H1 (cell line): ENCODE results near the gene LAP3. TPM values are rescaled to one million over a fixed set of nuclear protein-coding genes. Genes with fewer than 3 reads are reported as not detected.

ENCODE experiments used
- HDAC2 ChIP-seq, 2 experiments: fragments of 300-600 bp in 1 of 2; sonication (generic) in 1 of 2; IDR thresholded peaks; 2 replicates each; pipeline ENCODE4 v1.6.1; 2011 to 2012; ENCODE audit warnings: low read depth in 2 of 2, low read length in 2 of 2, mild to moderate bottlenecking in 2 of 2, moderate library complexity in 2 of 2, borderline replicate concordance in 1 of 2, inconsistent platforms in 1 of 2
- SIN3A ChIP-seq, 2 experiments: IDR thresholded peaks in 1 of 2; conservative IDR thresholded peaks in 1 of 2; 2 replicates each; pipeline ENCODE4 v1.6.1; 2011 to 2012; ENCODE audit warnings: low read length in 2 of 2, improper control_type of control experiment in 1 of 2, low read depth in 1 of 2, mild to moderate bottlenecking in 1 of 2
- SIRT6 ChIP-seq: IDR thresholded peaks from one replicate; pipeline ENCODE4 v1.7.1; 2012; ENCODE audit warnings: low read length, inconsistent platforms
- polyA plus RNA-seq, 7 experiments: library from polyadenylated mRNA; depleted of rRNA in 3 of 7; stranded (reverse) in 5 of 7; unstranded in 2 of 7; fragments of >200 nt in 5 of 7; fragments of 200-250 nt in 2 of 7; gene quantifications; 1 replicate in 5 of 7; 2 replicates in 1 of 7; 4 replicates in 1 of 7; pipeline versions ENCODE4 v1.2.1 to v1.2.3, GENCODE V29; 2011 to 2013; ENCODE audit warnings: missing spikeins in 2 of 7, mixed read lengths in 2 of 7
- total RNA-seq: library from RNA; stranded (reverse); fragmentation: NEBNext Ultra II Directional; extraction: Animal tissue kit (Norgen Biotek cat#: 25700); gene quantifications from 2 replicates; pipeline ENCODE4 v1.2.1, GENCODE V29; 2021

LAP3 gene
- total and polyA plus RNA-seq, 2 of the 8 experiments (the other 6 are each of a cell fraction or from before 2014, with no cell fraction given): 28.3 to 50.9 TPM

DNA sequence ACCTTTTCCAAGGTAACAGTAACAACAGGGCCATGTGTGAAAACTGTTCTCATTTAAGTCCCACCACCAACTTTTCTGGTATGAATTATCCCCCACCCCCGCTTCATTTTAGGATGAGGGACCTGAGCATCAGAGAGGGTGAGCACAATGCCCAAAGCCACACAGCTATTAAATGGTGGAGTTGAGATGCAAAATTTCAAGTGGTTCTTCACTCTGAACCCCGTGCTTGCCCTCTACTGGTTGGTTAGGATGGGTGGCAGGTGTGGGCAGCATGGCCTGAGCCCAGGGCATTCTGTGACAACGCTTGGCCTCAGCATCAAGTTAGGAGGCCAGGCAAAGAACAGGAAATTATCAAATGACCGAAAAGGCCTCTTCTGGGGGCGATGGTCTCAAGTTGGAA, 70.9 kb downstream of the LAP3 start (continued):
- TF ChIP-seq SIRT6 (no peak), HDAC2 (IDR thresholded peaks at IDR 0.05; ENCODE audit: borderline replicate concordance in 1 of 2, low read depth in 2 of 2, low read length in 2 of 2) (no peak), SIN3A (conservative IDR thresholded peaks at IDR 0.05 in 1 of 2, IDR thresholded peaks at IDR 0.05 in 1 of 2; ENCODE audit: low read depth in 1 of 2, low read length in 2 of 2) (no peak)
- TF ChIP-seq, all 59 proteins: peak for 4
